ENCODE results near the gene CANT1. TPM values are rescaled to one million over a fixed set of nuclear protein-coding genes. Genes with fewer than 3 reads are reported as not detected.
"Not testable (repeated sequence)": the region's sequence is repeated elsewhere in the genome, so short reads cannot be mapped to it uniquely, and the experiment has no call there.

Gene CANT1
- total RNA-seq, 3 donors from 2014 or later, result 46.7 to 68.6 (median 55.5) TPM

DNA sequence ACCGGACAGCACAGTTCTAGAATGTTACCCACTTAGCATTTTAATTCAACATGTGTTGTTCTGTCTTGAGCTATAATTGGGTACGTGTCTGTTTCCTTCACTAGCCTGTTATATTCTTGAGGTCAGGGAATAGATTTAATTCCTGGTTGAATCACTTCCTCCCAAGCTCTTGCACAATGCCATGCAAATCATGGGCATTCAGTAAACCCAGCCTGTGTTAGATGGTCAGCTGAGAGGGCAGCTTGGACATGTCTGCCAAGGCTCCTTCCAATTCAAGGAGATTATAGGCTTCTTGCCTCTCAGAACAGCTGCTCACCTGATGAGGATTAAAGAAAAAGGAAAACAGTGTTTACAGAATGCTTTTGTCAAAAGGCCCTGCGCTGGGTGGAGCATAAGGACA, 27.0 kb upstream of the CANT1 start:
- Mint-ChIP-seq H3K27me3 (ENCODE audit: low read depth) (peaks cover 2% of the 10 kb centered on the region), H3K4me3 (no peak overlapping the region), H3K9me3 (no peaks in the 10 kb centered on the region), H3K4me1 (ENCODE audit: low read depth) (no peaks in the 10 kb centered on the region), H3K36me3 (ENCODE audit: insufficient read depth) (no peaks in the 10 kb centered on the region)
- ATAC-seq, result no peak
- no peak for DNase-seq

GRCh38 chr17:79036181-79036580, 26.6 kb upstream of the CANT1 start:
- no peaks in the 10 kb centered on the region for H3K36me3 Mint-ChIP-seq (ENCODE audit: insufficient read depth)
- DNase-seq (no peak), ATAC-seq (no peak)
- no peaks in the 10 kb centered on the region for H3K4me1 Mint-ChIP-seq (ENCODE audit: low read depth)
- H3K27me3 Mint-ChIP-seq (ENCODE audit: low read depth), result peaks cover 2% of the 10 kb centered on the region
- no peaks in the 10 kb centered on the region for H3K9me3 Mint-ChIP-seq
- H3K4me3 Mint-ChIP-seq, result no peak overlapping the region

DNA sequence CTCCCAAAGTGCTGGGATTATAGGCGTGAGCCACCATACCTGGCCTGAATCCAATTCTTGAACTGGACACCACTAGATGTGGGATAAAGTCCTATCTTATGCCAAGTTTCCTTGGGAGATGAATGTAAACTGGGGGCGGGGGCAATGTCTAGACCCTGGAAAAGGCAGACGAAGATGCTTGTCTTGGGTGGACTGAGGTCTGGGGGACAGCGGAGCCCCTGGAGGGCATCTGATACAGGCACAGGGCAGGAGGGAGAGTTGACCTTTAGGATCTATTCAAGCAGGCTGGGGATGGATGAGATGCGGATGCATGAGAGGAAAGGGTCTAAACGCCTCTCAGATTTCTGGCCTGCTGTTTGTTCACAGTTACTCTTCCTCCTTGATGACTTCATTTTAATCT, 26.1 kb upstream of the CANT1 start:
- DNase-seq (no peak), ATAC-seq (no peak)
- Mint-ChIP-seq H3K27me3 (ENCODE audit: low read depth) (peaks cover 2% of the 10 kb centered on the region), H3K36me3 (ENCODE audit: insufficient read depth) (no peaks in the 10 kb centered on the region), H3K4me3 (no peak overlapping the region), H3K9me3 (no peaks in the 10 kb centered on the region), H3K4me1 (ENCODE audit: low read depth) (no peaks in the 10 kb centered on the region)

- Mint-ChIP-seq H3K27me3 (ENCODE audit: low read depth) (peaks cover 2% of the 10 kb centered on the region), H3K4me1 (ENCODE audit: low read depth) (no peaks in the 10 kb centered on the region), H3K4me3 (no peak overlapping the region), H3K9me3 (no peaks in the 10 kb centered on the region), H3K36me3 (ENCODE audit: insufficient read depth) (no peaks in the 10 kb centered on the region)
- no peak for ATAC-seq
- no peak for DNase-seq
Measured at GRCh38 chr17:79034931-79035485, 25.4 kb upstream of the CANT1 start.

GRCh38 chr17:79033741-79034501, 24.4 kb upstream of the CANT1 start:
- no peak for DNase-seq
- Mint-ChIP-seq H3K9me3 (no peaks in the 10 kb centered on the region), H3K36me3 (ENCODE audit: insufficient read depth) (no peaks in the 10 kb centered on the region), H3K27me3 (ENCODE audit: low read depth) (peaks cover 4% of the 10 kb centered on the region), H3K4me1 (ENCODE audit: low read depth) (no peaks in the 10 kb centered on the region), H3K4me3 (no peak overlapping the region)
- no peak for ATAC-seq

DNA sequence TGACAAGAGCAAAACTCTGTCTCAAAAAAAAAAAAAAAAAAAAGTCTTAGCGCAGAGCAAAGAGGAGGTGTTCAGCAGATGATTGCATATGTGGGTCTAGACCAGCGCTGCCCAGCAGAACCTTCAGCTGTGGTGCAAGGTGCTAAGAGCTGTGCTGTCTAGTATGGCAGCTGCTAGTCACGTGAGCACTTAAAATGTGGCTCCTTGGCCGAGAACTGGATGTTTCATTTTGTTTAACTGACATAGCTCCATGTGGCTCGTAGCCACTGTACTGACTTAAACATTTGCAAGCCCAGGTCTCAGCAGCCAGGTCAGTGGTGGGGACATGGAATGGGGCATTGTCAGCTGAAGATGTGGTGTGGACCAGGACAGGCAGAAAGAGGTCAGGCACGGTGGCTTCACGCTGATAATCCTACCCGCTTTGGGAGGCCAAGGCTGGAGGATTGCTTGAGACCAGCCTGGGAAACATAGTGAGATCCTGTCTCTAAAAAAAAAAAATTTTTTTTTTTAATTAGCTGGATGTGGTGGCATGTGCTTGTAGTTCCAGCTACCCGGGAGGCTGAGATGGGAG, 23.6 kb upstream of the CANT1 start:
- Mint-ChIP-seq H3K27me3 (ENCODE audit: low read depth) (peaks cover 12% of the 10 kb centered on the region), H3K9me3 (no peaks in the 10 kb centered on the region), H3K4me1 (ENCODE audit: low read depth) (no peaks in the 10 kb centered on the region), H3K4me3 (no peak overlapping the region), H3K36me3 (ENCODE audit: insufficient read depth) (no peaks in the 10 kb centered on the region)
- DNase-seq (no peak), ATAC-seq (no peak)

- Mint-ChIP-seq H3K4me1 (ENCODE audit: low read depth) (no peaks in the 10 kb centered on the region), H3K9me3 (no peaks in the 10 kb centered on the region), H3K27me3 (ENCODE audit: low read depth) (peaks cover 20% of the 10 kb centered on the region), H3K4me3 (no peak overlapping the region), H3K36me3 (ENCODE audit: insufficient read depth) (no peaks in the 10 kb centered on the region)
- no peak for DNase-seq
- no peak for ATAC-seq
Measured at GRCh38 chr17:79031996-79032875, 22.7 kb upstream of the CANT1 start.

- peaks cover 29% of the 10 kb centered on the region for H3K27me3 Mint-ChIP-seq (ENCODE audit: low read depth)
- not testable (repeated sequence) for H3K4me1 Mint-ChIP-seq (ENCODE audit: low read depth); H3K9me3 Mint-ChIP-seq
Measured at GRCh38 chr17:79030636-79031035, 21.1 kb upstream of the CANT1 start.

DNA sequence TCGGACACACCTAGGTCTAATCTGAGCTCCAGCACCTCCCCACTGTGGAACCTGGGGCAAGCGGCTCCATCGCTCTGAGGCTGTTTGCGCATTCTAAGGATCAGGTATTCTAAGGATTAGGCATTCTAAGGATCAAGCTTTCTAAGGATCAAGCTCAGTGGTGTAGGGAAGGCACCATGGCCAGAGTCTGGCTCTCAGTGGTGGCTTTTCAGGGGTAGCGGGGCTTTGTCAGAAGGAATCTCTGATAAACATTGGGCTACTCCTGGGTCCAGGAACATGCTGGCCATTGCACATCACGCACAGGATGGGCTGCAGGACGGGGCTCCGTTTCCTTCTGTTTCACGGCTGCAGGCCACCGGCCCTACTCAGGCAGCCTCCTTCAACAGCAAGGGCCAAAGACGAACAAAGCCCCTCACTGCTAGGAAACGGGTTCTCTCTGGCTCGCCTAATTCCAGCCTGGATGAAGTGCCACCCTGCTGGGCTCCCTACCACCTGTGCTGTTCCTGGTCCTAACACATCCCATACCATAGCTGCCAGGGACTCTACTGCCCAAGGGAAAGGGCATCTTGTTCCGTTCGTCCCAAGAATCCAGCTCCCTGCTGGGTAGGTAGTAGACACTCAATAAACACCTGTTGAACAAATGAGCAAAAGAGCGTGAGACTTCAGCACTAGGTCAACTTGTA, 19.9 kb upstream of the CANT1 start:
- H3K4me1 Mint-ChIP-seq (ENCODE audit: low read depth), result peaks cover 8% of the 10 kb centered on the region
- ATAC-seq (no peak), DNase-seq (no peak)
- no peak overlapping the region for H3K4me3 Mint-ChIP-seq
- H3K36me3 Mint-ChIP-seq (ENCODE audit: insufficient read depth), result no peaks in the 10 kb centered on the region
- H3K9me3 Mint-ChIP-seq, result no peaks in the 10 kb centered on the region
- H3K27me3 Mint-ChIP-seq (ENCODE audit: low read depth), result peaks cover 35% of the 10 kb centered on the region

More at GRCh38 chr17:79030636-79031035, 21.1 kb upstream of the CANT1 start:
- ATAC-seq; H3K4me3 Mint-ChIP-seq; H3K36me3 Mint-ChIP-seq (ENCODE audit: insufficient read depth); DNase-seq: not testable (repeated sequence)

DNA sequence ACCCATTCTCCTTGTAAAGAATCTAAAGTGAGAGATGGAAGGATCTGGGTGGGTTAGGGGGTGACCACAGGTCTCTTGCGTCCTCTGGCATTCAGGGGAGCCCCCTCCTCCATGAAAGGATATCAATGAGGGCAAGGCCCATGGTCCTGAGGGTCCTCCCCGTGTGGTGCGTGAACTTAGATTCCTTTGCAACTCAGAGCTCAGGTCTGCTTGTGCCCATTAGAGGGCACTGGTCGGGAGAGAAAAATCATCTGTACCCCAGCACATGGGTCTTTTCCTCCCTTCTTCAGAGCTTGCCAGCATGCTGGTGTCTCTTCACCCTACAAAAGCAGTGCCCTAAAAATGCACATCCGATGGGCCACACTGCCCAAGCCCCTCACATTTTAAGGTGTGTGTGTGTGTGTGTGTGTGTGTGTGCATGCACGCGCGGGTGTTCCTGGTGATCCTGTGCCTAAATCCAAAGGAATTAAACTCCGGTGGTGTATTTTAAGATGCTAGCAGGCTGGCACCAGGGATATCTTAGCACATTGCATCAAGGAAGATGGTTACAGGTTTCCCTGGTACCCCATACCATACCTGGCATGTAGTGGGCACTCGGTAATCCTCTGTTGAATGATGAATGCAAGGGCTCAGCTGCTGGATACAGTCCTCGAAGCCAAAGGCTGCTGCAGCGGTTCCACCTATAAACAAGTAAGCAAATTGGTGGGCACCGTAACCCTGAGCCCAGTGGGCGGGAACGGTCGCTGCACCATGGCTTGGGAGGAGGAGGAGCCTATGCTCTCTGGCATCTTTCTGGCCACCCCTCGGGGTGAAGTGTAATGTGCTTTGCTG, 19.1 kb upstream of the CANT1 start:
- Mint-ChIP-seq H3K4me1 (ENCODE audit: low read depth) (peaks cover 10% of the 10 kb centered on the region), H3K36me3 (ENCODE audit: insufficient read depth) (no peaks in the 10 kb centered on the region), H3K9me3 (no peaks in the 10 kb centered on the region), H3K27me3 (ENCODE audit: low read depth) (peaks cover 37% of the 10 kb centered on the region), H3K4me3 (no peak overlapping the region)
- ATAC-seq (no peak), DNase-seq (no peak)

- Mint-ChIP-seq H3K4me1 (ENCODE audit: low read depth) (peaks cover 10% of the 10 kb centered on the region), H3K9me3 (no peaks in the 10 kb centered on the region), H3K27me3 (ENCODE audit: low read depth) (peaks cover 41% of the 10 kb centered on the region), H3K36me3 (ENCODE audit: insufficient read depth) (no peaks in the 10 kb centered on the region), H3K4me3 (no peak overlapping the region)
- ATAC-seq, result no peak
- DNase-seq, result no peak
Measured at GRCh38 chr17:79027925-79028491, 18.4 kb upstream of the CANT1 start.

DNA sequence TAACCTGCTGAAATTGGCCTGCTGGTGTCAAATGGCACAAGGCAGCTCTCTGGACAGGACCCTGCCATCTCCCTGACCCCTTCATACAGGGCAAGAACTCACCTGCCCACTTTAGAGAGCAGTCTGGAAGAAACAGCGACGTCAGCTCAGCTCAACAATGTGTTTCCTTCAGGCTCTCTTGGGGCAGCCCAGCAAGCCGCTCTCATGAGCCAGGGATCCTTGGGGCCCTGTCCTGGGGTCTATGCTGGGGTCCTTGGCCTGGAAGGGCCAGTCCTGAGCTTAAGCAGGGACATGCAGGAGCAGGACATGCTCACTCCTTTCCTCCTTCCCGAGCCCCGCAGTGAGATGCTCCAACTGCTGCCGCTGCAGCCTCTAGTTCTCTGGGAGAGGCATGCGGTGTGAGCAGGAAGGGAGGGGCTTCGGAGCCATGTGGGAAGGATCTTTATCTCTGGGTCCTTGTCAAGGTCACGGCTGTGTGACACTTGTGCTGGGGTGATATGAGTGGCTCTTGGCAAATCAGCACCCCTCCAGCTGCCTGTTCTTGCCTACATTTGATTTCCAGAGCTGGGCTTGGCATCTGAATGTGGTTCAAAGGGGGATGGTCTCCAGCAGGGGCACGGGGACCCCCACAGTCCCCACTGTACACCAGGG, 17.8 kb upstream of the CANT1 start:
- DNase-seq (no peak), ATAC-seq (no peak)
- Mint-ChIP-seq H3K9me3 (no peaks in the 10 kb centered on the region), H3K36me3 (ENCODE audit: insufficient read depth) (no peaks in the 10 kb centered on the region), H3K4me3 (no peak overlapping the region), H3K27me3 (ENCODE audit: low read depth) (peaks cover 43% of the 10 kb centered on the region), H3K4me1 (ENCODE audit: low read depth) (peaks cover 10% of the 10 kb centered on the region)

Measured in activated T-cell treated with anti-CD3 and anti-CD28 coated beads, Interleukin-2, amount 50 U/mL, for 4 hours (primary cell).